ENCODE data around the gene CNDP1.

The CNDP1 gene

DNA sequence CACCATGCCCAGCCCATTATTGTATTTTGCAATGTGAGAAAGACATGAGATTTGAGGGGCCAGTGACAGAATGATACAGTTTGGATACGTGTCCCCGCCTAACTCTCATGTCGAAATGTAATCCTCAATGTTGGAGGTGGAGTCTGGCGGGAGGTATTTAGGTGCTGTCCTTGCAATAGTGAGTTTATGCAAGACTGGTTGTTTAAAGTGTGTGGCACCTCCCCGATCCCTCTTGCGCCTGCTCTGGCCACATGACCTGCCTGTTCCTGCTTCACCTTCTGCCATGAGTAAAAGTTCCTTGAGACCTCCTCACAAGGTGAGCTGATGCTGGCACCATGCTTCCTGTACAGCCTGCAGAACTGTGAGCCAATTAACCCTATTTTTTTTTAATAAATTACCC lies 16.6 kb downstream of the CNDP1 start:
- no peak overlapping the region for H3K27ac ChIP-seq (ENCODE audit: low read length)
- H2AFZ ChIP-seq (ENCODE audit: low read depth, low read length) = no peak overlapping the region
- H3K79me2 ChIP-seq (ENCODE audit: insufficient read depth, low read length) = no peaks in the 10 kb centered on the region
- H4K20me1 ChIP-seq (ENCODE audit: insufficient read depth, low read length) = no peaks in the 10 kb centered on the region
- H3K4me3 ChIP-seq (ENCODE audit: low read depth in 1 of 2, low read length in 2 of 2) = no peak overlapping the region
- TF ChIP-seq, protein P1, sequence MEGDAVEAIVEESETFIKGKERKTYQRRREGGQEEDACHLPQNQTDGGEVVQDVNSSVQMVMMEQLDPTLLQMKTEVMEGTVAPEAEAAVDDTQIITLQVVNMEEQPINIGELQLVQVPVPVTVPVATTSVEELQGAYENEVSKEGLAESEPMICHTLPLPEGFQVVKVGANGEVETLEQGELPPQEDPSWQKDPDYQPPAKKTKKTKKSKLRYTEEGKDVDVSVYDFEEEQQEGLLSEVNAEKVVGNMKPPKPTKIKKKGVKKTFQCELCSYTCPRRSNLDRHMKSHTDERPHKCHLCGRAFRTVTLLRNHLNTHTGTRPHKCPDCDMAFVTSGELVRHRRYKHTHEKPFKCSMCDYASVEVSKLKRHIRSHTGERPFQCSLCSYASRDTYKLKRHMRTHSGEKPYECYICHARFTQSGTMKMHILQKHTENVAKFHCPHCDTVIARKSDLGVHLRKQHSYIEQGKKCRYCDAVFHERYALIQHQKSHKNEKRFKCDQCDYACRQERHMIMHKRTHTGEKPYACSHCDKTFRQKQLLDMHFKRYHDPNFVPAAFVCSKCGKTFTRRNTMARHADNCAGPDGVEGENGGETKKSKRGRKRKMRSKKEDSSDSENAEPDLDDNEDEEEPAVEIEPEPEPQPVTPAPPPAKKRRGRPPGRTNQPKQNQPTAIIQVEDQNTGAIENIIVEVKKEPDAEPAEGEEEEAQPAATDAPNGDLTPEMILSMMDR (IDR thresholded peaks at IDR 0.05; ENCODE audit: borderline replicate concordance, extremely low read depth, low read length, poor library complexity, severe bottlenecking) = no peak
- TF ChIP-seq EZH2 (IDR thresholded peaks at IDR 0.05; ENCODE audit: borderline replicate concordance, low read depth, low read length, severe bottlenecking) = no peak
- H3K9me3 ChIP-seq (ENCODE audit: insufficient read depth, low read length, severe bottlenecking) = peaks cover 4% of the 10 kb centered on the region
- no peak overlapping the region for H3K4me2 ChIP-seq (ENCODE audit: insufficient read depth, low read length)
- ATAC-seq (ENCODE audit: insufficient read depth, low read depth) (no peak), DNase-seq (no peak)
- no peak overlapping the region for H3K9ac ChIP-seq (ENCODE audit: low read depth, low read length)
- H3K4me1 ChIP-seq (ENCODE audit: insufficient read depth, low read length) = no peaks in the 10 kb centered on the region
- H3K36me3 ChIP-seq (ENCODE audit: insufficient read depth, low read length) = no peaks in the 10 kb centered on the region
- no peaks in the 10 kb centered on the region for H3K27me3 ChIP-seq (ENCODE audit: insufficient read depth, low read length, poor library complexity)

- DNase-seq = no peak
- no peak overlapping the region for H3K27ac ChIP-seq (ENCODE audit: low read length)
- H4K20me1 ChIP-seq (ENCODE audit: insufficient read depth, low read length) = no peaks in the 10 kb centered on the region
- H3K4me1 ChIP-seq (ENCODE audit: insufficient read depth, low read length) = no peaks in the 10 kb centered on the region
- H3K79me2 ChIP-seq (ENCODE audit: insufficient read depth, low read length) = no peaks in the 10 kb centered on the region
- peaks cover 4% of the 10 kb centered on the region for H3K9me3 ChIP-seq (ENCODE audit: insufficient read depth, low read length, severe bottlenecking)
- H3K36me3 ChIP-seq (ENCODE audit: insufficient read depth, low read length) = no peaks in the 10 kb centered on the region
- TF ChIP-seq, protein P1 (IDR thresholded peaks at IDR 0.05; ENCODE audit: borderline replicate concordance, extremely low read depth, low read length, poor library complexity, severe bottlenecking) = no peak
- TF ChIP-seq EZH2 (IDR thresholded peaks at IDR 0.05; ENCODE audit: borderline replicate concordance, low read depth, low read length, severe bottlenecking) = no peak
- ATAC-seq (ENCODE audit: insufficient read depth, low read depth) = no peak
- no peak overlapping the region for H3K4me3 ChIP-seq (ENCODE audit: low read depth in 1 of 2, low read length in 2 of 2)
- H3K4me2 ChIP-seq (ENCODE audit: insufficient read depth, low read length) = no peak overlapping the region
- no peak overlapping the region for H2AFZ ChIP-seq (ENCODE audit: low read depth, low read length)
- H3K9ac ChIP-seq (ENCODE audit: low read depth, low read length) = no peak overlapping the region
- H3K27me3 ChIP-seq (ENCODE audit: insufficient read depth, low read length, poor library complexity) = peaks cover 1% of the 10 kb centered on the region
Observed at GRCh38 chr18:74551452-74551851, 17.2 kb downstream of the CNDP1 start.

DNA sequence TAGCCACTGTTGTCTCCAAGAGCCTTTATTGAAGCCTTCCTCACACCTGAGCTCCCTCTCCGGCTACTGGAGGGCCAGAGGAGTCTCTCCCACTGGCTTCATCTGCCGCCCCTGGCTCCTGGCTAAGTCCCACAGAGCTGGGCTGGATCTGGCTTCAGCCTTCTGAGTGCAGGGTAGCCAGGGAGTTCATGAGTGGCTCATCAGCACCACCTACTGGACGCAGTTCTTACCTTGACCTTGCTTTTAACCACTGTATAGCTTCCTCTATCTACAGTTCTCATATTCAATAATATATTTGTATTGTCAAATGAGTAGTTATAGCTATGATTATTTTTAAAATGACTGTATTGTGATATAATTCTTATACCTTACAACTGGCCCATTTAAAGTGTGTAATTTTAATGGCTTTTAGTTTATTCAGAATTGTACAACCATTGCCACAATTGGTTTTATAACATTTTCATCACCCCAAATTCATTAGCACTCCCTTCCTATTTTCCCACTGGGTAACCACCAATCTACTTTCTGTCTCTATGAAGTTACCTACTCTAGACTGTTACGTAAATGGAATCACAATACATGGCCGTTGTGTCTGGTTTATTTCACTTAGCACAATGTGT lies 17.7 kb downstream of the CNDP1 start:
- Histone ChIP-seq H3K9ac (ENCODE audit: low read depth, low read length) (no peak overlapping the region), H3K9me3 (ENCODE audit: insufficient read depth, low read length, severe bottlenecking) (peaks cover 4% of the 10 kb centered on the region), H4K20me1 (ENCODE audit: insufficient read depth, low read length) (no peaks in the 10 kb centered on the region), H3K4me3 (ENCODE audit: low read depth in 1 of 2, low read length in 2 of 2) (no peak overlapping the region), H3K4me2 (ENCODE audit: insufficient read depth, low read length) (no peak overlapping the region), H3K79me2 (ENCODE audit: insufficient read depth, low read length) (no peaks in the 10 kb centered on the region), H3K4me1 (ENCODE audit: insufficient read depth, low read length) (no peaks in the 10 kb centered on the region), H2AFZ (ENCODE audit: low read depth, low read length) (no peak overlapping the region), H3K27ac (ENCODE audit: low read length) (no peak overlapping the region), H3K27me3 (ENCODE audit: insufficient read depth, low read length, poor library complexity) (peaks cover 3% of the 10 kb centered on the region), H3K36me3 (ENCODE audit: insufficient read depth, low read length) (no peaks in the 10 kb centered on the region)
- TF ChIP-seq, protein P1 (IDR thresholded peaks at IDR 0.05; ENCODE audit: borderline replicate concordance, extremely low read depth, low read length, poor library complexity, severe bottlenecking) = peak; percentile 86
- no peak for TF ChIP-seq EZH2 (IDR thresholded peaks at IDR 0.05; ENCODE audit: borderline replicate concordance, low read depth, low read length, severe bottlenecking)
- ATAC-seq (ENCODE audit: insufficient read depth, low read depth) (peak; percentile 100), DNase-seq (peak; percentile 78)
